OCI-LY1 (cell line): Measurements from ENCODE around the gene TWF1.

Experiments used
- EZH2 ChIP-seq: fragments of 200-600 bp; sonication (generic), shearing (Covaris generic); IDR thresholded peaks from 2 replicates; pipeline ENCODE4 v1.8.0; 2017; ENCODE audit warnings: borderline replicate concordance, mixed run types, mild to moderate bottlenecking, antibody characterized with exemption, low read length, moderate library complexity, mixed read lengths
- TF ChIP-seq, protein P1 (sequence below): fragments of 200-600 bp; sonication (generic), shearing (Covaris generic); IDR thresholded peaks from 2 replicates; pipeline ENCODE4 v1.5.1; 2017; ENCODE audit warnings: mild to moderate bottlenecking, antibody characterized with exemption, low read length, moderate library complexity, mixed read lengths

DNA sequence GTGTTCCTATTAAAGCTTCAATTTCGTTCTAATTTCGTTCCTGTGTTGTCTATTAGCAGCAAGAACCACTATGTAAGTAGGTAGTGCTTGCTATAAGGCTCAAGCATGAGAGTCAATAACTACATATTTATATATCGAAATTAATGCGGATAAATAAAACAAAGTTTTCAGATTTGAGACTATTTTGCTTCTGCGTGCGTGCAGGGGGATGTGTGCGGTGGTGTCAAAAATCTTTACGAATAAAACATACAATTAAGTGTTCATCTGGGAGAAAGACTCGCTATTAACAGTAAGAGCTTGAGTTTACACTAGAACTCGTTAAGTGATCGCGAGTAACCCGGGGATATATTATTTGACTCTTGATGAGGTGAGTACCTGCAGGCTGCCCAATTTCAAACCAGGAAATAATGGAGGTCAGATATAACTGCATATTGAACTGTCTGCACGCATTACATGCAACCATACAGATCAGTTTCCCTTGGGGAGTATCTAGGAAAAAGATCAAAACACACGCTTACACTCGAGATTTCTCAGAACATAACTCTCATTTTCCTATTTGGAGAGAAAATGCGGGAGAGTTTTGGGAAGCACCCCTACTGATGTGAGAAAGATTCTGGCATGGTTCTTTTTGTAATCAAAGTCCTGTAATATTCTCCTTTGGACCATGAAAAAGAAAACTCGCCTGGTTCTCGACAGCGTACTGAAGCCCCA lies 813 bp downstream of the TWF1 start:
- TF ChIP-seq, protein P1, sequence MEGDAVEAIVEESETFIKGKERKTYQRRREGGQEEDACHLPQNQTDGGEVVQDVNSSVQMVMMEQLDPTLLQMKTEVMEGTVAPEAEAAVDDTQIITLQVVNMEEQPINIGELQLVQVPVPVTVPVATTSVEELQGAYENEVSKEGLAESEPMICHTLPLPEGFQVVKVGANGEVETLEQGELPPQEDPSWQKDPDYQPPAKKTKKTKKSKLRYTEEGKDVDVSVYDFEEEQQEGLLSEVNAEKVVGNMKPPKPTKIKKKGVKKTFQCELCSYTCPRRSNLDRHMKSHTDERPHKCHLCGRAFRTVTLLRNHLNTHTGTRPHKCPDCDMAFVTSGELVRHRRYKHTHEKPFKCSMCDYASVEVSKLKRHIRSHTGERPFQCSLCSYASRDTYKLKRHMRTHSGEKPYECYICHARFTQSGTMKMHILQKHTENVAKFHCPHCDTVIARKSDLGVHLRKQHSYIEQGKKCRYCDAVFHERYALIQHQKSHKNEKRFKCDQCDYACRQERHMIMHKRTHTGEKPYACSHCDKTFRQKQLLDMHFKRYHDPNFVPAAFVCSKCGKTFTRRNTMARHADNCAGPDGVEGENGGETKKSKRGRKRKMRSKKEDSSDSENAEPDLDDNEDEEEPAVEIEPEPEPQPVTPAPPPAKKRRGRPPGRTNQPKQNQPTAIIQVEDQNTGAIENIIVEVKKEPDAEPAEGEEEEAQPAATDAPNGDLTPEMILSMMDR = no peak
- no peak for TF ChIP-seq EZH2
